ENCODE results near the gene CDK12.

The CDK12 gene

GRCh38 chr17:39551879-39552278, 90.6 kb downstream of the CDK12 start:
- no peak for DNase-seq

GRCh38 chr17:39553341-39553945, 92.2 kb downstream of the CDK12 start:
- DNase-seq: no peak

GRCh38 chr17:39555368-39555767, 94.1 kb downstream of the CDK12 start:
- DNase-seq: no peak

DNA sequence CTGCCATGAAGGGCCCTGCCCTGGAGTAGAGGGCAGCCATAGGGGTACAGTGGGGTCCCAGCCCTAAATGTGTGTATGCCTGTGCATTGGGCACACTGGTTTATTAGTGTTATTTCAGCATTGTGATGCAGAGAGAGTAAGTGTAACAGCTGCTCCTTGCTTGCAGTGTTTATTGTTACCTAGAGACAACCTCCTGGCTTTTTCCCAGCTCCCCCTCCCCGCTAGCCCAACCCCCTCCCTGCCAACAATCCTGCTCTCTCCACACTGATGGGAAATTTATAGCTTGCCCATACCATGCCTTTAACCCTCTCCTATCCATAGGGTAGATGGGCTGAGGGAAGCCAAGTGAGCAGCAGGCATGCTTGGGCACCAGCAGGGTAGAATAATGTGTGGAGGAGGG, 95.1 kb downstream of the CDK12 start:
- no peak for DNase-seq

DNA sequence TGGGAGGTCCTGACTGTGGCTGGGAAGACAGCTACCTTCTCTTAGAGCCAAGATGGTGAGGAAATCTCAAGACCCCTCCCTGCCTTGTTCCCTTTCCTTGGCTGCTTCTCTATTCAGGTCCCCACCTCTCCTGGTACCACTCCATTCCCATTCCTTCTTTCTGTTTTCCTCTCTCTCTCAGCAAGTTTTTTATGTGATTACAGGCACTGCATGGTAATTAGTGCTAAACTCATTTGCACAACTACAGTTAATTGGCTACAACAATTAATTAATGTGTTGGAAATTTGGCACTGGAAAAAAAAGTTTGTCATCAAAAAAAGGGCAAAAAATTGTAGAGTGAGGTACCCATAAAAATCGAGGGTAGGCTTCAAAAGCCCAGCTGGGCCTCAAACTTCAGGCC, 101.1 kb downstream of the CDK12 start:
- DNase-seq: no peak

GRCh38 chr17:39562976-39563375, 101.7 kb downstream of the CDK12 start:
- DNase-seq: no peak

DNA sequence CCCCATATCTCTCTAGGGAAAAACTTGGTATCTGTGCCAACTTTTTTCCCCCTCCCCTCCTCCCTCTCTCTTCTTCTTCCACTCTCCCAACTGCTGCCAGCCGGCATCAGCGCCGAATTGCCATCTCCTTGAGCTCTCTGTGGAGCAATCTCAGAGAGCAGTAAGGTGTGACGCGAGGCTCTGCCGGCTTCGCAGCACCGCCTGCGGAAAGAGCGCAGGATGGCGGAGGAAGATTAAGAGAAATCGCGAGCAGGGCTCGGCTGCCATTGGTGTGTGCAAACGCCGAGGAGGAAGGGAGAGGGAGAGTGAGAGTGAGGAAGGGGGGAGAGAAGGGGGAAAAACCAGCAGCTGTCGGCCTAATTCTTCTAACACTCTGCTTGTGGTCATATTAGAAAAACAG, 102.2 kb downstream of the CDK12 start:
- no peak for DNase-seq

- DNase-seq: no peak
These were observed 103.0 kb downstream of the CDK12 start for GRCh38 chr17:39564211-39564848.

GRCh38 chr17:39566094-39566850, 105.0 kb downstream of the CDK12 start:
- no peak for DNase-seq

- no peak for DNase-seq
These were observed 107.4 kb downstream of the CDK12 start for GRCh38 chr17:39568702-39569101.

GRCh38 chr17:39569126-39569525, 107.8 kb downstream of the CDK12 start:
- peak; percentile 69 for DNase-seq

DNA sequence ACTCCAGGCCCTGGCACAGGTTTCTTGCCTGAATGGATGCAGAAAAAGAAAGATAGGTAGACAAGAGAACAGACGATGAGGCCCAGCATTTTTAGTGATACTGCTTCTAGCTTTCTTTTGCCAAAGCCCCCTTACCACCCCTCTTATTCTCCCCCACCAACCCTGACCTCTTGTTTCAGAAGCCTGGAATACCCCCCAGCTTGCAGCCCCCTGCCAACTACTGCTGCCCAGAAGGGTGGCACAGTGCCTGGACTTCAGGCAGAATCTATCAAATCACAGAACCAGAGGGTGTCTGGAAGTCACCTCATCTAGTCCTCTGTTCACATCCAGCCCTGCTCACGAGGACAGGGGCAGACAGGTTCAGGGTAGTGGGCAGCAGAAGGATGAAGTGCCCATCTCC, 110.8 kb downstream of the CDK12 start:
- no peak for DNase-seq

- DNase-seq: peak; percentile 31
These were observed 112.4 kb downstream of the CDK12 start for GRCh38 chr17:39573447-39574298.

DNA sequence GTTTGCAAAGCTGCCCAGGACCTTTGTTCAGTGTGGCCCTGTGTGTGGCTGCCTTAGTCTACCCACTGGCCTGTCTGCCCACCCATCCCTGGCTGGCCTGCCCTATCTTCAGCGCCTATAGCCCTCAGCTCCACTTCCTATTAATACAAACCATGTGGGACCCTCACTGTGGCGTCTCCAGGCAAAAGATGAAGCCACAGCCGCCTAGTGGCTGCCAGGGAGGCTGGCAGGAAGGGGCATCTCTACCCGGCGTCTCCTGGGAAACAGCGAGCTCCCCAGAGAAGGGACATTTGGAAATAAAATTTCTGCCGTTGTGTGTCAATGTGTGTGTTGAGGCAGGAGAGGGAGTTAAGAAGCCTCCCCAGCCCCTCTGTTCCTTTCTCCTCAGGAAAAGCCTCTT, 114.9 kb downstream of the CDK12 start:
- peak; percentile 1 for DNase-seq

DNA sequence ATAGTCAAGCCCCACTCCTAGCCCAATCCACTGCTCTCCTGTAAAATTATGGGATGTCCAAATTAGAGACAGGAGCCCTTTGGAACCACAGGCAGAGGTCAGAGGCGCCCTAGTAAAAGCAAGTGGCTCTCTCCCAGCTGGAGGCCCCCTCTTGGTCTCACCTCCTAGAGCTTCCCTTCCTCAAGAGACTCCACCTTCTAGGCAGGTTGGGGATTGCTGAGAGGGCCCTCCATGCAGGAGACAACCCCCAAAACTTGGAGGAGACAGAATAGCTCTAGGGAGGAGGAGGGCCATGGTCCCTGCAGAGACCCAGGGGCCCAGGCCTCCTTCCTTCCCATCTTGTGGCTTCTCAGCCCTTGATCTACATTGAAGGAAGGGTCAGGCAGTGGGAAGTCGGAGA, 117.0 kb downstream of the CDK12 start:
- DNase-seq: no peak

- DNase-seq: no peak
These were observed 118.2 kb downstream of the CDK12 start for GRCh38 chr17:39579318-39580081.

DNA sequence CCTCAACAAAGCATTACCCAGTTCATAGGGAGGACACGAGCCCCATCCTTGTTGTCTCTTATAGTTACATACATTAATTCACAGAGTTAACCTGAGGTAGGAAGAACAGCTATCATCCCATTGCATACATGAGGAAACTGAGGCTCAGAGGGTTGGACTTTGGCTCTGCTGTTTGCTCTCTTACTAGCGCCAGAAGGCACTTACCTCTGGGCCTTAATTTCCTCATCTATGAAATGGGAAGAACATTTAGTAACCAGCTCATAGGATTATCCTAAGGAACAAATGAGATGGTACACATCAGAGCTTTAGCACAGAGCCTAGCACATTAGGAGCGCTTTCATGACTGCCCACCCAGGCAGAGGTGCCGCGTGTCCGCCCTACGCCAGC, 118.8 kb downstream of the CDK12 start:
- DNase-seq: no peak

DNA sequence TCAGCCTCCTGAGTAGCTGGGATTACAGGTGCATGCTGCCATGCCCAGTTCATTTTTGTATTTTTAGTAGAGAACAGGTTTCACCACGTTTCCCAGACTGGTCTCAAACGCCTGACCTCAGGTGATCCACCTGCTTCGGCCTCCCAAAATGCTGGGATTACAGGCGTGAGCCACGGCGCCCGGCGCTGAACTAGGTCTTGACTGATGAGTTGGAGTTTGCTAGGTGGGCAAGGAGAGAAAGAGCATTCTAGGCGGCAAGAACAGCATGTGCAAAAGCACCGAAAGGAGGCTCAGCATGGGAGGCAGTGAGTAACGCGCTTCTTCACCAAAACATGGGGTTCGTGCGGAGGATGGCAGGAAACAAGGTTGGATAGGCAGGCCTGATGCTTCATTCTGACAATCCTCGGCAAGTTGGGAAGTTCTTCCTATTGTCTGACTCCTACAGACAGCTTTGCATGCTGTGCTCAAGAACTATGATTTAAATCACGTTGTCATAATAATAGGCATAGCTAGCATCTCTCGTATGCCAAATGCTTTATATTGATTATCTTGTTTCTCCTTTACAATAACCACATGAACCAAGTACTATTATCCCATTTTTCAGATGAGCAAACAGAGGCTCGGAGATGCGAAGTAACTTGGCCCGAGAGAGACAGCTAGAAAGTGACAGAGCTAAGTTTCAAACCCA, 119.9 kb downstream of the CDK12 start:
- no peak for DNase-seq

DNA sequence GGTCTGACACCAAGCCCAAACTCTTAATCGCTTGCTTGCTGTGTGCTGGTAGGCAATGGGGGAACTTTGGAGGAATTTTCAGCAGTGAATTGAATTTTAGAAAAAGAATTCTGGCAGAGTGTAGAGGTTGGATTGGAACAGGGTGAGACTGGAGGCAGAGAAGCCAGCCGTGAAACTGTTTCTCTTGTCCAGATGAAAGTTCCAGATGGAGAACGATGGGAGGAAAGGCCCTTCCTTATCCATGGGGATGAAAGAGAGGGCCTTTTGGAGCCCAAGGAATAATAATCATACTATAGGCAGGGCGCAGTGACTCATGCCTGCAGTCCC, 120.4 kb downstream of the CDK12 start:
- no peak for DNase-seq

DNA sequence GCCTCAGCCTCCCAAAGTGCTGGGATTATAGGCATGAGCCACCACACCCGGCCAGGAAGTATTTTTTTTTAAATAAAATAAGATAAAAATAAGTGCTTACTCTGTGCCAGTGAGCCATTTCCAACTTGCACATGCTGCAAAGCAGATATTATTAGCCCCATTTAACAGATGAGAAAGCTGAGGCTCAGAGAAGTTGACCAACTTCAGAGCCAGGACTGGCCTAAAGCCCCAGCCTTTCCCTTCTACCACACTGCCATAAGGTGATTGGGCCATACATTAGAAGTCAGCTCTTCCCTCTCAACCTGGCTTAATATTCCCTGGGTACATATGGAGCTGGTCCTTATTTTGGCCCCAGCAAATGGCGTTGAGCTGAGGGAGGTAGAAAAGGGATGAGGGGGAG, 121.4 kb downstream of the CDK12 start:
- no peak for DNase-seq
